SK-N-SH (cell line): ENCODE data around the gene CD36.

Experiments used
- CHD2 ChIP-seq: fragments of 150-350 bp; IDR thresholded peaks from 2 replicates; pipeline ENCODE4 v1.6.1; 2018; ENCODE audit warnings: low read length; ENCODE audit not compliant: partially characterized antibody
- EP300 ChIP-seq, 2 experiments: IDR thresholded peaks; 2 replicates each; pipeline versions ENCODE4 v1.4.0 to v1.6.1; 2012; ENCODE audit warnings: borderline replicate concordance in 1 of 2, low read depth in 1 of 2, low read length in 1 of 2
- EZH2phosphoT487 ChIP-seq: fragments of 200-600 bp; sonication (generic); IDR thresholded peaks from 2 replicates; pipeline ENCODE4 v1.6.1; 2017; ENCODE audit warnings: low read depth, mixed run types, mild to moderate bottlenecking, antibody characterized with exemption, moderate library complexity, borderline replicate concordance
- FOXJ3 ChIP-seq: sonication (generic); formaldehyde crosslinking; IDR thresholded peaks from 2 replicates; pipeline ENCODE4 v1.5.1; 2020; ENCODE audit warnings: mild to moderate bottlenecking, missing genetic modification reagents
- RFX5 ChIP-seq: IDR thresholded peaks from 2 replicates; pipeline ENCODE4 v1.6.1; 2012; ENCODE audit warnings: mild to moderate bottlenecking, improper control_type of control experiment, low read length
- TF ChIP-seq, protein P1 (sequence below): fragments of 200-600 bp; sonication (generic); IDR thresholded peaks from 2 replicates; pipeline ENCODE4 v1.6.1; 2017; ENCODE audit warnings: antibody characterized with exemption, mild to moderate bottlenecking, moderate library complexity
- TF ChIP-seq, protein P2 (sequence below): IDR thresholded peaks from 2 replicates; pipeline ENCODE4 v1.6.1; 2012; ENCODE audit warnings: mild to moderate bottlenecking, low read depth, low read length, moderate library complexity
- TF ChIP-seq, protein P3 (sequence below): IDR thresholded peaks from 2 replicates; pipeline ENCODE4 v1.4.0; 2012; ENCODE audit warnings: low read depth

DNA sequence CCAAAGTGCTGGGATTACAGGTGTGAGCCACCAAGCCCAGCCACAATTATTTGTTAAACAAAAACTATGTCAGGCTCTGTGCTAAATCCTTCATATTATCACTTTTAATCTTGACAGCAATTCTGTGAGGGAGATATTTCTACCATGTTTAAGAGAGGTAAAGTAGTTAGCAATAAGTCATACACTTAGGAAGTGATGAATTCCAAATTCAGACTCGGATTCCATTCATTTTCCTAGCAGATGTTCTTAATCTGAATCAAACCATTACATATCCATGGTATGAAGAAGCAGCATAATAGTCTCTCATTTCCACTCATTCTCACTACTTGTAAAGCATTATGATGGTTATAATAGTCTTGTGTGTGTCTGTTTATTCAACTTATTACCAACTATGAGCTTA, 2.9 kb upstream of the CD36 start:
- TF ChIP-seq RFX5 (no peak), EP300 (IDR thresholded peaks at IDR 0.05; ENCODE audit: borderline replicate concordance in 1 of 2, low read depth in 1 of 2, low read length in 1 of 2) (no peak), EZH2phosphoT487 (no peak), CHD2 (no peak), FOXJ3 (no peak)
- TF ChIP-seq, protein P1, sequence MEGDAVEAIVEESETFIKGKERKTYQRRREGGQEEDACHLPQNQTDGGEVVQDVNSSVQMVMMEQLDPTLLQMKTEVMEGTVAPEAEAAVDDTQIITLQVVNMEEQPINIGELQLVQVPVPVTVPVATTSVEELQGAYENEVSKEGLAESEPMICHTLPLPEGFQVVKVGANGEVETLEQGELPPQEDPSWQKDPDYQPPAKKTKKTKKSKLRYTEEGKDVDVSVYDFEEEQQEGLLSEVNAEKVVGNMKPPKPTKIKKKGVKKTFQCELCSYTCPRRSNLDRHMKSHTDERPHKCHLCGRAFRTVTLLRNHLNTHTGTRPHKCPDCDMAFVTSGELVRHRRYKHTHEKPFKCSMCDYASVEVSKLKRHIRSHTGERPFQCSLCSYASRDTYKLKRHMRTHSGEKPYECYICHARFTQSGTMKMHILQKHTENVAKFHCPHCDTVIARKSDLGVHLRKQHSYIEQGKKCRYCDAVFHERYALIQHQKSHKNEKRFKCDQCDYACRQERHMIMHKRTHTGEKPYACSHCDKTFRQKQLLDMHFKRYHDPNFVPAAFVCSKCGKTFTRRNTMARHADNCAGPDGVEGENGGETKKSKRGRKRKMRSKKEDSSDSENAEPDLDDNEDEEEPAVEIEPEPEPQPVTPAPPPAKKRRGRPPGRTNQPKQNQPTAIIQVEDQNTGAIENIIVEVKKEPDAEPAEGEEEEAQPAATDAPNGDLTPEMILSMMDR, result no peak
- TF ChIP-seq, protein P2, sequence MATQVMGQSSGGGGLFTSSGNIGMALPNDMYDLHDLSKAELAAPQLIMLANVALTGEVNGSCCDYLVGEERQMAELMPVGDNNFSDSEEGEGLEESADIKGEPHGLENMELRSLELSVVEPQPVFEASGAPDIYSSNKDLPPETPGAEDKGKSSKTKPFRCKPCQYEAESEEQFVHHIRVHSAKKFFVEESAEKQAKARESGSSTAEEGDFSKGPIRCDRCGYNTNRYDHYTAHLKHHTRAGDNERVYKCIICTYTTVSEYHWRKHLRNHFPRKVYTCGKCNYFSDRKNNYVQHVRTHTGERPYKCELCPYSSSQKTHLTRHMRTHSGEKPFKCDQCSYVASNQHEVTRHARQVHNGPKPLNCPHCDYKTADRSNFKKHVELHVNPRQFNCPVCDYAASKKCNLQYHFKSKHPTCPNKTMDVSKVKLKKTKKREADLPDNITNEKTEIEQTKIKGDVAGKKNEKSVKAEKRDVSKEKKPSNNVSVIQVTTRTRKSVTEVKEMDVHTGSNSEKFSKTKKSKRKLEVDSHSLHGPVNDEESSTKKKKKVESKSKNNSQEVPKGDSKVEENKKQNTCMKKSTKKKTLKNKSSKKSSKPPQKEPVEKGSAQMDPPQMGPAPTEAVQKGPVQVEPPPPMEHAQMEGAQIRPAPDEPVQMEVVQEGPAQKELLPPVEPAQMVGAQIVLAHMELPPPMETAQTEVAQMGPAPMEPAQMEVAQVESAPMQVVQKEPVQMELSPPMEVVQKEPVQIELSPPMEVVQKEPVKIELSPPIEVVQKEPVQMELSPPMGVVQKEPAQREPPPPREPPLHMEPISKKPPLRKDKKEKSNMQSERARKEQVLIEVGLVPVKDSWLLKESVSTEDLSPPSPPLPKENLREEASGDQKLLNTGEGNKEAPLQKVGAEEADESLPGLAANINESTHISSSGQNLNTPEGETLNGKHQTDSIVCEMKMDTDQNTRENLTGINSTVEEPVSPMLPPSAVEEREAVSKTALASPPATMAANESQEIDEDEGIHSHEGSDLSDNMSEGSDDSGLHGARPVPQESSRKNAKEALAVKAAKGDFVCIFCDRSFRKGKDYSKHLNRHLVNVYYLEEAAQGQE, result no peak
- TF ChIP-seq, protein P3, sequence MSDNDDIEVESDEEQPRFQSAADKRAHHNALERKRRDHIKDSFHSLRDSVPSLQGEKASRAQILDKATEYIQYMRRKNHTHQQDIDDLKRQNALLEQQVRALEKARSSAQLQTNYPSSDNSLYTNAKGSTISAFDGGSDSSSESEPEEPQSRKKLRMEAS, result no peak
